CD4-positive, CD25-positive, alpha-beta regulatory T cell (primary cell): ENCODE data around the gene CYP2W1. TPM values are rescaled to one million over a fixed set of nuclear protein-coding genes. Genes with fewer than 3 reads are reported as not detected.

Experiments used
- ATAC-seq, 2 donors: fragments of 150-1000 bp; cut with Tn5 transposase; one replicate each; pipeline ENCODE4 v1.10.0; 2021; ENCODE audit warnings: low read depth in 2 of 2, moderate number of reproducible peaks in 2 of 2, moderate library complexity in 1 of 2
- DNase-seq, 3 donors: peaks; one replicate each; pipeline versions ENCODE4 v3.0.0 to v3.0.0-alpha.2; 2012 to 2022; ENCODE audit warnings: mixed read lengths in 1 of 3
- H3K27ac ChIP-seq: one replicate; pipeline ENCODE4 v1.7.0; 2013; ENCODE audit warnings: mild to moderate bottlenecking, low read length; ENCODE audit not compliant: insufficient read depth, poor library complexity, severe bottlenecking
- H3K27me3 ChIP-seq: one replicate; pipeline ENCODE4 v1.7.0; 2013; ENCODE audit warnings: low read length; ENCODE audit not compliant: control insufficient read depth, insufficient read depth
- H3K36me3 ChIP-seq: one replicate; pipeline ENCODE4 v1.7.0; 2013; ENCODE audit warnings: mild to moderate bottlenecking, low read length, moderate library complexity; ENCODE audit not compliant: control insufficient read depth, insufficient read depth
- H3K4me1 ChIP-seq: 2 replicates; pipeline ENCODE4 v1.7.0; 2013; ENCODE audit warnings: mild to moderate bottlenecking, low read length; ENCODE audit not compliant: insufficient read depth, control insufficient read depth, poor library complexity, severe bottlenecking
- H3K4me3 ChIP-seq: one replicate; pipeline ENCODE4 v1.7.0; 2013; ENCODE audit warnings: low read depth, mild to moderate bottlenecking, low read length, moderate library complexity
- H3K9me3 ChIP-seq, 2 experiments: 1 replicate in 1 of 2; 2 replicates in 1 of 2; pipeline ENCODE4 v1.7.0; 2013; ENCODE audit warnings: low read length in 2 of 2, mild to moderate bottlenecking in 1 of 2, moderate library complexity in 1 of 2; ENCODE audit not compliant: control insufficient read depth in 2 of 2
- H3K27ac Mint-ChIP-seq, 3 donors: one replicate each; pipeline ENCODE4 v1.8.0; 2020 to 2022; ENCODE audit warnings: mild to moderate bottlenecking in 3 of 3, mixed read lengths in 3 of 3, moderate library complexity in 2 of 3
- H3K27me3 Mint-ChIP-seq: one replicate; pipeline ENCODE4 v1.8.0; 2022; ENCODE audit warnings: mild to moderate bottlenecking, mixed read lengths
- H3K36me3 Mint-ChIP-seq: one replicate; pipeline ENCODE4 v1.8.0; 2020; ENCODE audit warnings: mixed read lengths
- H3K4me1 Mint-ChIP-seq, 4 donors: one replicate each; pipeline ENCODE4 v1.8.0; 2020 to 2022; ENCODE audit warnings: mixed read lengths in 4 of 4, mild to moderate bottlenecking in 1 of 4
- H3K4me3 Mint-ChIP-seq, 4 donors: one replicate each; pipeline ENCODE4 v1.8.0; 2020 to 2022; ENCODE audit warnings: mild to moderate bottlenecking in 4 of 4, mixed read lengths in 4 of 4, moderate library complexity in 3 of 4
- H3K9me3 Mint-ChIP-seq, 7 donors: one replicate each; pipeline ENCODE4 v1.8.0; 2020 to 2022; ENCODE audit warnings: mixed read lengths in 7 of 7, mild to moderate bottlenecking in 3 of 7, moderate library complexity in 2 of 7
- polyA plus RNA-seq, 4 donors: library from polyadenylated mRNA; unstranded; fragments of 300-500 nt; fragmentation: Illumina TruSeq; gene quantifications; one replicate each; pipeline ENCODE4 v1.2.3, GENCODE V29; 2021
- total RNA-seq: library from RNA; stranded (reverse); gene quantifications from one replicate; pipeline ENCODE4 v1.2.3, GENCODE V29; 2022

The CYP2W1 gene
- total and polyA plus RNA-seq, 5 donors from 2014 or later: not detected

DNA sequence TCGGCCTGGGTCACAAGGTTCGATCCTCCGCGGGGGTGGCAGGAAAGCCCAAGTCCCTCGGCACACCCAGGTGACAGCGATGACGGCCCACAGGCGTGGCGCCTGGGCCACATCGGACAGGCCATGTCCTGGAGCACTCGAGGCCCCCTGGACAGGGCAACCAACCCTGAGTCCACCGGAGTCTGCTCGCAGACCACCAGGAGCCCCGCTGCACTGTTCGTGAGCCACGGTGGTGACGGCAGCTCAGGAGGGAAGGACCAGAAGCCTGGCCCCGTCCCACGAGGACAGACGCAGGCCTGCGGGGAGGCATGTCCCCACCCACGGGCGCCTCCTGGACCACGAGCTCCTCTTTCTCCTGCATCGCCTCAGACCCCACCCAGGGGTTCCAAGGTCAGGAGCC, 39.0 kb downstream of the CYP2W1 start:
- Mint-ChIP-seq H3K4me3 (no peak overlapping the region), H3K27me3 (no peaks in the 10 kb centered on the region), H3K9me3 (peaks cover 0 to 8% (median 0%) of the 10 kb centered on the region in 7 donors), H3K27ac (no peak overlapping the region), H3K4me1 (peaks cover 0 to 34% (median 20%) of the 10 kb centered on the region in 4 donors), H3K36me3 (peaks cover 28% of the 10 kb centered on the region)
- DNase-seq (no peak), ATAC-seq (no peak)
- Histone ChIP-seq H3K27me3 (no peaks in the 10 kb centered on the region), H3K4me3 (no peak overlapping the region), H3K27ac (no peak overlapping the region), H3K36me3 (peaks cover 8% of the 10 kb centered on the region), H3K9me3 (peaks cover 0 to 15% of the 10 kb centered on the region in 2 experiments), H3K4me1 (peaks cover 7% of the 10 kb centered on the region)

DNA sequence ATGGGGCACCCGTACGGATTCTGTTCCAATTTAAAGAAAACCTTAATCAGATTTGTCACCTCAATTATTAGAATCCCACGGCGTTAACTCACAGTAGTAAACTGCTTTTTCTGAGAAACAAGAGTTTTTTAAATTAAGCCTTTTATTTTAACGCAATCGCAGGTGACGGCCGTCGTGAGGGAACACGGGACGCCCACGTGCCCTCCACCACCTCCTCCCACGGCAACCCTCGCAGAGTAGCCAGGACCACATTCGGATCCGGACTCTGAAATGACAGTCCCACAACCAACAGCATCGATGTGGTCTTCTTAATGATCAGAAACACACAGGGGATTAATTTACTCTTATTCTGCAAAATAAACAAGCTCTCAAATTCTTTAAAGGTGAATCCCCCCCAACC, 39.4 kb downstream of the CYP2W1 start:
- Mint-ChIP-seq H3K4me3 (no peak overlapping the region), H3K27ac (no peak overlapping the region), H3K36me3 (peaks cover 28% of the 10 kb centered on the region), H3K27me3 (no peaks in the 10 kb centered on the region), H3K9me3 (peaks cover 0 to 8% (median 0%) of the 10 kb centered on the region in 7 donors), H3K4me1 (peaks cover 0 to 36% (median 21%) of the 10 kb centered on the region in 4 donors)
- DNase-seq (no peak), ATAC-seq (no peak)
- Histone ChIP-seq H3K36me3 (peaks cover 8% of the 10 kb centered on the region), H3K27ac (no peak overlapping the region), H3K9me3 (peaks cover 0 to 15% of the 10 kb centered on the region in 2 experiments), H3K4me3 (no peak overlapping the region), H3K4me1 (peaks cover 9% of the 10 kb centered on the region), H3K27me3 (no peaks in the 10 kb centered on the region)

GRCh38 chr7:1022801-1023465, 40.0 kb downstream of the CYP2W1 start:
- H3K27me3 ChIP-seq: no peaks in the 10 kb centered on the region
- Mint-ChIP-seq H3K36me3 (peaks cover 27% of the 10 kb centered on the region), H3K4me1 (peaks cover 0 to 34% (median 20%) of the 10 kb centered on the region in 4 donors), H3K9me3 (peaks cover 0 to 8% (median 0%) of the 10 kb centered on the region in 7 donors), H3K27me3 (no peaks in the 10 kb centered on the region), H3K27ac (no peak overlapping the region), H3K4me3 (no peak overlapping the region)
- H3K9me3 ChIP-seq: peaks cover 0 to 15% of the 10 kb centered on the region in 2 experiments
- DNase-seq: no peak
- no peak for ATAC-seq
- no peak overlapping the region for H3K4me3 ChIP-seq
- peaks cover 8% of the 10 kb centered on the region for H3K36me3 ChIP-seq
- peaks cover 12% of the 10 kb centered on the region for H3K4me1 ChIP-seq
- no peak overlapping the region for H3K27ac ChIP-seq

GRCh38 chr7:1024331-1024841, 41.4 kb downstream of the CYP2W1 start:
- no peaks in the 10 kb centered on the region for H3K27me3 ChIP-seq
- H3K9me3 ChIP-seq: peaks cover 0 to 15% of the 10 kb centered on the region in 2 experiments
- peaks cover 8% of the 10 kb centered on the region for H3K36me3 ChIP-seq
- no peak overlapping the region for H3K4me3 ChIP-seq
- H3K27ac ChIP-seq: no peak overlapping the region
- peak overlapping the region in 3 of 4 donors; percentile 28 to 76 (median 61) for H3K4me3 Mint-ChIP-seq
- H3K27ac Mint-ChIP-seq: peak overlapping the region in 2 of 3 donors; percentile 9 to 36
- ATAC-seq (no peak), DNase-seq (no peak)
- H3K9me3 Mint-ChIP-seq: peaks cover 0 to 8% (median 0%) of the 10 kb centered on the region in 7 donors
- peaks cover 21% of the 10 kb centered on the region for H3K36me3 Mint-ChIP-seq
- no peaks in the 10 kb centered on the region for H3K27me3 Mint-ChIP-seq
- peaks cover 17% of the 10 kb centered on the region for H3K4me1 ChIP-seq
- H3K4me1 Mint-ChIP-seq: peaks cover 0 to 31% (median 19%) of the 10 kb centered on the region in 4 donors

DNA sequence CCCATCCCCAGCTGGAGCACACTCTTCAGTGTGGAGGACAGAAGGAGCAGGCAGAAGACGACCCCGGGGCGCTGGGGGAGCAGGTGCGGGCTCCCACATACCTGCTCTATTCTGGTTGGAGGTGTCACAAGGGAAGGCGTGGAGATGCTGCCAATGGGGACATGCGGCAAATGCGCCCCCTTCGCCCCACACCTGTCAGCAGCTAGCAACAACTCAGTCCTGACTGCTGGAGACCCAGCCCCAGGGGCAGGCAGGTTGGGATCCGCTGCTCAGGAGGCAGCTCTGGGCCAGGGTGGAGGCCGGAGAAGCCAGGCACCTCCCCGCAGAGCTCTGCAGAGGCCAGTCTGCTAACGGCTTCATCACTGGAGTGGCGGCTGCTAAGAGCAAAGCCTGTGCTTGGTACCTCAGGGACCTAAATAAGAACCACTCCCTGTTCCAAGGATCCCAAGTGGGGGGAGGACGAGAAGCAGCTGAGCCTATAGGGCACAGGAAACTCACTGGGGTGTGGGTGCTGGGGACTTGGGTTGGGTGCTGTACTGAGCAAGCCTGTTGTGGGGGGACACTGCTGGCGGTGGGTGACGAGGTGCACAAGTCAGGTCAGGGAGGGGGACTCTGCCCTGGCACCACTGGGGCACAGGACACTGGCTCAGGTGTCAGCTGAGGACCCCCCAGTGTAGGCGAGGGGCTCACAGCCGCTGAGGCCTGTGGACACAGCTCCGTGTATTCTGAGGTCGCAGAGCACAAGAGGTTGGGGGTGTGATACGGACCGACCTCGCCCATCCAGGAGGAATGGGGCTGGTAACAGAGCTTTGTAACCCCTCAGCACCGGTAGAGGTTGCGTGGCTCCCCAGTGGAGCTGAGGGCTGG, 42.1 kb downstream of the CYP2W1 start:
- Mint-ChIP-seq H3K36me3 (peaks cover 21% of the 10 kb centered on the region), H3K4me3 (peak overlapping the region; percentile 38 to 83 (median 68)), H3K27ac (peak overlapping the region in 1 of 3 donors; percentile 9), H3K9me3 (peaks cover 0 to 8% (median 0%) of the 10 kb centered on the region in 7 donors), H3K4me1 (peaks cover 0 to 37% (median 21%) of the 10 kb centered on the region in 4 donors), H3K27me3 (no peaks in the 10 kb centered on the region)
- Histone ChIP-seq H3K4me3 (no peak overlapping the region), H3K27me3 (no peaks in the 10 kb centered on the region), H3K9me3 (peaks cover 0 to 15% of the 10 kb centered on the region in 2 experiments), H3K27ac (no peak overlapping the region), H3K4me1 (peaks cover 23% of the 10 kb centered on the region), H3K36me3 (peaks cover 8% of the 10 kb centered on the region)
- ATAC-seq (no peak), DNase-seq (no peak)

- ATAC-seq: no peak
- no peak for DNase-seq
- Mint-ChIP-seq H3K4me3 (peak overlapping the region; percentile 54 to 90 (median 82)), H3K4me1 (peaks cover 0 to 43% (median 22%) of the 10 kb centered on the region in 4 donors), H3K36me3 (peaks cover 21% of the 10 kb centered on the region), H3K9me3 (peaks cover 0 to 8% (median 0%) of the 10 kb centered on the region in 7 donors), H3K27me3 (no peaks in the 10 kb centered on the region), H3K27ac (peak overlapping the region in 1 of 3 donors; percentile 80)
- peaks cover 6% of the 10 kb centered on the region for H3K36me3 ChIP-seq
- peaks cover 0 to 13% of the 10 kb centered on the region in 2 experiments for H3K9me3 ChIP-seq
- H3K27me3 ChIP-seq: no peaks in the 10 kb centered on the region
- no peak overlapping the region for H3K27ac ChIP-seq
- H3K4me1 ChIP-seq: peaks cover 23% of the 10 kb centered on the region
- no peak overlapping the region for H3K4me3 ChIP-seq
Measured at GRCh38 chr7:1025743-1026581, 43.0 kb downstream of the CYP2W1 start.

DNA sequence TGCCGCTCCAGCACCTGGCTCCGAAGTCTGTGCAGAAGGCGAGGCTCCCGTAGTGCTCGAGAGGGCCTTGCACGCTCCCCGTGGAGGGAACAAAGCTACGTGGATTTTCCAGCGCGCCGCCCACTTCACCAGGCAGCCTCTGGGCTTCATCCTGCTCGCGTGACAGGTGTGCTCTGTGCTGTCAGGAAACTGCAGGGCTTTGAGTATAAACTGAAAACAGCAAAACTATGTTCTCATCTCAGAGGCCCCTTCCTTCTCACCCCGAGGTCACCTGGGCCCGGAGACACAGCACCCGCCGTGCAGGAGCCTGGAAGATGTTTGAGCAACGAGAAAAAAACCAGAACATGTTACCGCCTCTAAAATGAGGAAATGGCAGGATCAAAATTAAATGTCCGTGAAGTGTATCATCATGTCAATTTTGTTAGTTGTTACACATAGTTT, 43.8 kb downstream of the CYP2W1 start:
- H3K36me3 ChIP-seq: no peaks in the 10 kb centered on the region
- peak overlapping the region; percentile 30 for H3K4me3 ChIP-seq
- Mint-ChIP-seq H3K36me3 (peaks cover 15% of the 10 kb centered on the region), H3K4me3 (peak overlapping the region; percentile 82 to 90 (median 84)), H3K9me3 (peaks cover 0 to 4% (median 0%) of the 10 kb centered on the region in 7 donors), H3K27me3 (no peaks in the 10 kb centered on the region), H3K27ac (peak overlapping the region in 2 of 3 donors; percentile 80 to 86), H3K4me1 (peaks cover 0 to 42% (median 22%) of the 10 kb centered on the region in 4 donors)
- peaks cover 23% of the 10 kb centered on the region for H3K4me1 ChIP-seq
- no peaks in the 10 kb centered on the region for H3K27me3 ChIP-seq
- peak overlapping the region; percentile 86 for H3K27ac ChIP-seq
- ATAC-seq (no peak), DNase-seq (no peak)
- peaks cover 0 to 6% of the 10 kb centered on the region in 2 experiments for H3K9me3 ChIP-seq
